CD4-positive, alpha-beta T cell treated with Interleukin-15 for 4 hours (primary cell): Measurements from ENCODE around the gene GRIK3.

Experiments
- DNase-seq: peaks from one replicate; pipeline ENCODE4 v3.0.0-alpha.2; 2020; ENCODE audit warnings: low spot score

Gene GRIK3

GRCh38 chr1:36829961-36830360 lies 204.4 kb downstream of the GRIK3 start:
- no peak for DNase-seq

GRCh38 chr1:36829066-36829465 lies 205.2 kb downstream of the GRIK3 start:
- no peak for DNase-seq

DNA sequence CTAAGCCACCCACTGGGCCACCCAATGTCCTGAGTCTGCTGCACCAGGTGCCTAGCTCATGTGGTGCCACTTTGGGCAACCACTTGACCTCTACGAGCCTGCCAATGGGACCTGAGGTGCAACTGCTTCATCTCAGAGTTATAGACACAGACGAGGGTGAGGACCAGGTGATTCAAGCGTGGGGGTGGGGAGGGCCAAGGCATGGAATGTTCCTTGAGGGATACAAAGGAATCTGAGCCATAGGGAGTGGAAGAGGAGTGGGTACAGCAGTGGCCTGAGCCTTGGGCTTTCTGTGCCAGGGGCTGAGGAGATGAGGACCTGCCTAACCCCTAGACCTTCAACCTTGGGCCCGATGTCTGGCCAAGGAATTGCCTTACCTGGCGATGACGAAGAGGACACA lies 209.1 kb downstream of the GRIK3 start:
- no peak for DNase-seq

- no peak for DNase-seq
Measured at GRCh38 chr1:36824390-36824861, 209.9 kb downstream of the GRIK3 start.

GRCh38 chr1:36822648-36823047 lies 211.7 kb downstream of the GRIK3 start:
- DNase-seq: no peak

GRCh38 chr1:36821386-36821785 lies 212.9 kb downstream of the GRIK3 start:
- DNase-seq: no peak

DNA sequence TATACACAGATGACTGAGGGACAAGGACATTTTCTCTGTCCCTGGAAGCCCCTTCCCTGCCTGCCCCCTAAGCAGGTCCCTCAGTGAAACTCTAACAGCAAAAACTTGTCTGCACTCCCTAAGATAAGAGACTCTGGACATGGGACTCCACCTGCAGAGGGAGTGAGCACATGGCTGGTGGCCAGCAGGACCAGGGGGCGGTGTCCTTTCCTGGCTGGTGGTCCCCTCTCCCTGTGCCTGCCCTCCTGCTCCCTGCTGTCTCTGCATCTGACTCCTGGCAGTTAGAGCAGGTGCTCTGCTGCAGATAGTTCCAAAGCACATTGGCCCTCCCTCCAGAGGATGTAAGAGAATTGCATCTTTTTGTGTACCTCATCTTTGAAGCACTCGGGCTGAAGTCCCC lies 215.5 kb downstream of the GRIK3 start:
- DNase-seq: no peak

- no peak for DNase-seq
Measured at GRCh38 chr1:36816348-36816747, 218.0 kb downstream of the GRIK3 start.

DNA sequence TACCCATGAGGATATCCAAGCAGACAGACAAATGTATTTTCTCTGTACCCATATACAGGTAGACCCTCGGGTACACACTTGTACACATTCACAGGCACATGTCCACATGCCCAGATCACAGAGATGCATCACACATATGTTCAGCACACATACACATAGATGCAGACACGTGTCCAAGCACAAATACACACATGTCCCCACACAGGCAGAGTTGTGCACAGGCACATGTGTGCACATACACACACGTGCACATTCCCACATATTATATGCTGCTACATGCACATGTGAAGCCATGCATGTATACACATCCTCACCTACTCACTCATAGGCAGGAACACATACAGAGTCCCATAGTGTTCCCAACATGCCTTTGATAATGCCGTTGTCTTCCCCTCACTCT lies 219.5 kb downstream of the GRIK3 start:
- DNase-seq: no peak

- DNase-seq: no peak
Measured at GRCh38 chr1:36814083-36814482, 220.2 kb downstream of the GRIK3 start.

GRCh38 chr1:36807262-36807661 lies 227.1 kb downstream of the GRIK3 start:
- no peak for DNase-seq

DNA sequence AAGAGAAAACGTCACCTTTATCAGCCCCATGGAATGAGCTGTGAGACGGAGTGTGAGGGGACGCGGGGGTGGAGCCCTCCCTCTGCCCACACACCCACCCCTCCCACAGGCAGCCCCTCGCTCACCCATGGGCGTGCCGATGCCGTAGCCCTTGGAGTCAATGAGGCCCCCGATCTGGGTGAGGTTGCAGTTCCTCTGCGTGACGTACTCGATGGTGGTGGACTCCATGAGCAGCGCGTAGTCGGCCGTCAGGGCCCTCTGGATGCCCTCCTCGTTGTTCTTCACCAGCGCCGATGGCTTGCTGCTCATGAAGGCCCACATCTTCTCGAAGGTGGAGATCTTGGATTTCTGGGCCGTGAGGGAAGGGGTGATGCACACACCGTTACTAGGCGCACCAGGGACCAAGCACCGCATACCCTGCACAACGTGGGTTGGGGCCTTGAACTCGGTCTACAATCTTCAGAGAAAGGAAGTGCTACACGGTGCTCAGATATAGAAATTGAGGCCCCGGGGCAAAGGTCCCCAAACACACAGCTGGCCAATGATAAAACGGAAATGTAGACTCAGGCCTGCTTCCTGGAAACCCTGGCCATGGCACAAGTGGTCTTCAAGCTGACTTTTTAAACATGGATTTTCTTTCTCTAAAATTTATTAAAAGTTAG lies 228.2 kb downstream of the GRIK3 start:
- DNase-seq: no peak

DNA sequence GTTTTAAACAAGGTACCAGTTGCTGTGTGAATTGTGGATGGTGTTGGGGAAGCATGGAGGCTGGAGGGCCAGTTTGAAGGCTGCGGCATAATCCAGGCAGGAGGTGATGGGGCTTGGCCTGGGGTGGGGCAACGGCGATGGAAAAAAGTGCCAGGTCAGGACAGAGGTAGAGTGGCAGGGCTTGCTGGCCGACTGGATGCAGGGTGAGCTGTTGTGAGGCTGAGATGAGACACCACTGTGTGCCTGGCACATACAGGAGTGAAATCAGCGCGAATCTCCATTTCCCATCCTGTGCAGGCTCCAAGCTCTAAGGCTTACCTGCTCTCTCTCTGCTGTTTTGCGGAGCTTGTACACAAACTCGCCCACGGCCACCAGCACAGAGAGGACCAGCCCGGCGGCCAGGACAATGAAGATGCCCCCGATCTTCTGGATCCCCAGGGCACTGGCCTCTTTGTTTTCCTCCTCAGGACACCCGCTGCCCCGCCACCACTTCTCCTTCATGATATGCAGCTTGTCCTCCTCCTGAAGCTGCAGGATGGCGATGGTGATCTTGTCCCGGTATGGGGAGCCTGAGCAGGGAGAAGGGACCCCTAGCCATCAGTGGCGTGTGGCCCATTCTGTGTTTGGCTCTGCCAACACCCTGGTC lies 229.5 kb downstream of the GRIK3 start:
- no peak for DNase-seq

GRCh38 chr1:36803868-36804570 lies 230.3 kb downstream of the GRIK3 start:
- DNase-seq: no peak

DNA sequence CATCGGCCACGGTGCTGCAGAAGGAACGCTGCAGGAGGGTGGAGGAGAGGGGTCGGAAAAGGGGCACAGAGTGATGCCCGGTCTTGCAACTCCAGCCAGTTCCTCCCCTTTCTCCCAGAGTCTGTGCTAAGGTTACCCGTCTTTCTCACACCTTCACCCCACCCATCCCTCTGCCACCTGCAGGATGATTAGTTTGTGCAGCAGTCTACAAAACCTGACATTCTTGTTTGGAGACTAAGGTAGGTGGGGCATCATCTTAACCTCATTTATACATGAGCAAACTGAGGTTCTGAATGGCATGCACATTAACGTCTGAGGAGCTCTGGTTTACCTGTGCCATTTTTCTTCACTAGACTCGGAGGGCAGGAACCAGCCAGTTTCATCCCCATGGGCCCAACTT lies 232.3 kb downstream of the GRIK3 start:
- no peak for DNase-seq

- DNase-seq: no peak
Measured at GRCh38 chr1:36797761-36798160, 236.6 kb downstream of the GRIK3 start.

DNA sequence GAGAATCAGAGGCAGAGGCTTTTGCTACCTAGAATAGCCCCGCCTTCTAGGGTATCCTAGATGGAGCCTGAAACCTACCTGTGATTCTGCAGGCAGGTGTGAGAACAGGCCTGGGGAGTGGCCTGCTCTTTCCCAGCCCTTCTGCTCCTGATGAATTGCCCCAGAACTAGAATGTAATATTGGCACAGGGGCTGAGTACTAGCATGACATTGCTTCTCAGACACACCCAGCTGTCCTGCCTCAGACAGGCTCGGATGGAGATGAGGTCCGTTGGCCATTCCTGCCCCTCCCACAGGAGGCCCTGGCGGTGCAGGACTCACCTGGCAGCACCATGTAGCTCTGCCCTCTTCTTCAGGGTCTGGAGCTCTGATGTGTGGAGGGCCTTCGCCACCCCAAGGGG lies 237.6 kb downstream of the GRIK3 start:
- DNase-seq: no peak

DNA sequence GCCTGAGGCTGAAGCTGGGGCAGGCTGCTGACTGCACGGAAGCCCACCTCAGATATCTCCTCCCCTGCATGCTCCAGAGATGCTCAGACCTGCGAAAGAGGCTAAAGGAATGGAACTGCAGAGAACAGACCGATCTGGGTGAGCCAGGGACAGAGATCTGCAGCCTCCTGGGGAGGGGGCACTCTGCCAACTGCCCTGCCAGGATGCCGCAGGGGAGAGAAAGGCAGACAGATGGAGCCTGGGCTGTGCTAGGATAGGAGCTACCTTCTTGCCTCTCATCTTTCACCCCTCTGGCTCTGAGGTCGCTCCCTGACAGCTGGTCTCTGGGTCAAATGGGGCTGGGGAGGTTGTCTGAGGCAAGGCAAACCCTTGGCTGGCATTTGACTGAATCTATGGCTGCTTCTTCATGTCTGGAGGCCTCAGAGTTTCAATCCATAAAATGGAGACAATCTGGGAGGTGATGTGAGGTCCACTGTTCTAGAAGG lies 238.2 kb downstream of the GRIK3 start:
- DNase-seq: no peak

- no peak for DNase-seq
Measured at GRCh38 chr1:36794460-36794859, 239.9 kb downstream of the GRIK3 start.

GRCh38 chr1:36793452-36793851 lies 240.9 kb downstream of the GRIK3 start:
- no peak for DNase-seq

- no peak for DNase-seq
Measured at GRCh38 chr1:36792292-36792691, 242.0 kb downstream of the GRIK3 start.

GRCh38 chr1:36790191-36790590 lies 244.1 kb downstream of the GRIK3 start:
- DNase-seq: no peak

- no peak for DNase-seq
Measured at GRCh38 chr1:36789535-36789934, 244.8 kb downstream of the GRIK3 start.
